ENCODE results near the gene GPNMB. TPM values are rescaled to one million over a fixed set of nuclear protein-coding genes. Genes with fewer than 3 reads are reported as not detected.

Gene GPNMB
- polyA plus RNA-seq, 4 donors: 19.8 to 34.4 (median 30.8) TPM

GRCh38 chr7:23226844-23227450 is 19.6 kb upstream of the GPNMB start:
- DNase-seq (ENCODE audit: low read depth in 4 of 4, low spot score in 3 of 4): no peak

- no peak for DNase-seq (ENCODE audit: low read depth in 4 of 4, low spot score in 3 of 4)
Measured at GRCh38 chr7:23228412-23228811, 18.2 kb upstream of the GPNMB start.

DNA sequence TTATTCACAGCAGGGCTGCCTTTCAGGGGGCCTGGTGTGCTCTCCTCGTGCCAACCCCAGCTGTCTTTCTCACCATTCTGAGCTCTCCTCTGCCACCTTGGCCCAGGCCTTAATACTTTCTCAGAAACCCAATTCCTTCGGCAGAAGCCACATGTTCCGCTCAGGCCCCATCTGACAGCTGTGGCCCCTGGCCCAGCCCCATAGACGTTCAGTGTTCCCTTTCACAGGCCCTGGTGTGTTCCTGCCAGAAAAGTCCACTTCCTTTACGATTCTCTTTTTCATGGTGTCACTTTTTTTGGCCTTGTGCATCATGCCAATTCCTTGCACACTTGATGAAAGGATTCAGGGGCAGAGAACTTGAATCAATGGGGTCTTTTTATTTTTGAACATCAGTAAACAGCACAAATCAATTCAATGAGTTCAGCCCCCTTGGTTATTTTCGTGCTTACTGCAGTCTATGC is 15.9 kb upstream of the GPNMB start:
- no peak for DNase-seq (ENCODE audit: low read depth in 4 of 4, low spot score in 3 of 4)

DNA sequence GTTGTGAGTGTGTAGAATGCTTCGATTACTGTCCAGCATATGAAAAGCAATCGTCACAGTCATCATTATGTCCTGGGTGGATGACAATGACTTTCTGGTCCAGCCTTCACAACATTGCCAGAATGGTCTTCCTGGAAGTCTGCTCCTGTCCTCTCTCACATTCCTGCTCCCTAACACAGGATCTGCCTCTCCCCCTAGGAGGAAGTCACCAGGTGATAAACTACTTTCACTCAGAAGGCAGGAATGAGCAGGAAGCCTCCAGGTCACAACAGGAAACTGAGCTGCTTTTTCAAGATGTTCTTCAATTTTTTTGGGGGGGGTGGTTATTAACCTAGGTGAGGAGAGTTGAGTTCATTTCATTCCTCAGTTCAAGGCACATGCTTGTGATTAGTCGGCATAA is 13.6 kb upstream of the GPNMB start:
- no peak for DNase-seq (ENCODE audit: low read depth in 4 of 4, low spot score in 3 of 4)

DNA sequence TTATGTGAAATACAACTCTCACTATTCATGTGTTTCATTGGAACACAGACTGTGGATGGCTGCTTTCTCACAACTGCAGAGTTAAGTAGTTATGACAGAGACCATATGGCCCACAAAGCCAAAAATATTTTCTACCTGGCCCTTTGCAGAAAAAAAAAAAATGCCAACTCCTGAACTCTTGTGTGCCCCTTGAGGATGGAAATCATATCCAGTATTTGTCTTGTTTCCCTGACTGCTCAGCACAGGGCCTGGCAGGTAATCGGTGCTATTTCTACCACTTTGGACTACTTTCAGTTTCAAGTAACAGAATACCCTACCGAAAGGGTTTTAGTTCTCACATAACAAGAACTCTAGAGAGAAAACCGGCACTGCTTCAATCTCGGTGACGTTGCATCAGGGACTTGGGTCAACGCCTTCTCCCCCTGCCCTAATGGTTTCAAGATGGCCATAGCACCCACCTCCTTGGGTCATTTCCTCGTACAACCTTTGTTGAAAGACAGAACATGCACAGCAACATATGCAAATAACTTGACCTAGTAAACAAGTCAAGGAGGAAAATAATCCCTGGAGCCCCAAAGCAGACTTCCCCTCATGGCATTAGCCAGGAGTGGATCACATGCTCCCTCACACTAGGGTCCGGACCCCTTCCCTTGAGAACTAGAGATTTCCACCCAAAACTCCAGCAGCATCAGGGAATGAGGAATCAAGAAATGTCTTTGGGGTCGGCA is 11.8 kb upstream of the GPNMB start:
- no peak for DNase-seq (ENCODE audit: low read depth in 4 of 4, low spot score in 3 of 4)

DNA sequence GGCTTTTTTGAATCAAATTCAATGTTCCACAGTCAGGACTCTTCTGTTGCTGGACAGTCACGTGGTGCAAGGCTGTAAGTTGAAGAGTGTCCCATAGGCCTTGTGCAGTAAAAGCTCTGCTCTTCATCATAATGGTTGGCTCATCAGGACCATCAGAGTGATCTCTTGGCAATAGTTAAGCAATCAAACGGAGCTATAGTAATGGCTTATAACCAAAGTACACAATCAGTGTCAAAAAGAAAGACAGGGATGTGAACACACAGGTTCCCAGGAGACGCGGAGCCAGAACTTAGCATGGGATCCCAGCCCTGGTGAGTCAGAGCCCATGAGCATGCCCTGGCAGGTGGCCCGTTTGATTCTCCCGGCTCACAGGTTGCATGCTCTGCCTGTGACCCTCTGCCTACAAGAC is 10.8 kb upstream of the GPNMB start:
- DNase-seq (ENCODE audit: low read depth in 4 of 4, low spot score in 3 of 4): no peak

DNA sequence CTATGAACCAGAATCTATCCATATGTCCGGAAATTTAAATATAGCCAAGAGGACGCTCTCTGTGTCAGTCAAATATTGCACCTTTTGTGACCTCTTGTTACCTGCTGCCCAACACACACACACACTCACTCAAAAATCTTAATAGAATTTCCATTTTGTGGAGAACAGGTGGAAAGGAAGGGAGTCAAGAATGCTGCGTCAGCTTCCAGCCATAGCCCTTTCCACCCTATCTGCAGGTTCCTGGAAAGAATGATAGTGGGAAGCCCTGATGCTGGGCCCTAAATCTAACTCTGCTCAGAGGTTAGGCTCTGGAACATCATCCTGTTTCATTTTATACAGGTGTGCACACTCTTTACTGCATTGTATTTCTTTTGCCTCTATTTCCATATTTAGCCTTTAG is 9.6 kb upstream of the GPNMB start:
- no peak for DNase-seq (ENCODE audit: low read depth in 4 of 4, low spot score in 3 of 4)

DNA sequence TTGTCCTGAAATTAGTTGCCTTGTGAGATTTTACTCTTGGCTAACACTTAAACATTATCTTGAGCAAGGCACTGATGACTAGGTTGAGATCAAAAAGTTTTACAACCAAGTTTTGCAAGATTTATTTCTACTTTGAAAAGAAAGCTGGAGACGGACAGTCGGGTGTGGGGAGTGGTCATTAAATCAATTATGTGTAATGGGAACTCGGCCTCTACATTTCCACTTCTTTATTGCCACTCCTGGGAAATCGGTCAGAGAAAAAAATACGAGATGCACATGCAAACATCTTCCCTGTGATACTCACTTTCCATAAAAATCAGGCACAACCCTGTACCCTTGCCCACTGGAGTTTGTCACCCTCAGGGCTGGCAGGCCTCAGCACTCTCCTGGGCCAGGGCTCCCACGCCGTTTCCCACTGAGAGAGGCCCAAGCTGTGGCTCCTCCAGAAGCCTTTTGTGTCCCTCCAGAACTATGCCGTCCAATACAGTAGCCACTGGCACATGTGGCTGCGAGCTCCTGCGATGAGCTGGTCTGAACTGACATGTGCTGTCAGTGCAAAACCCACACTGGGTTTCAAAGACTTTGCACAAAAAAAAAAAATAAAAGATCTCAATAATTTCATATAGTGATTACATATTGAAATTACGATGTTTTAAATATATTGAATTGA is 7.5 kb upstream of the GPNMB start:
- DNase-seq (ENCODE audit: low read depth in 4 of 4, low spot score in 3 of 4): no peak

- DNase-seq (ENCODE audit: low read depth in 4 of 4, low spot score in 3 of 4): no peak
Measured at GRCh38 chr7:23239698-23240097, 6.9 kb upstream of the GPNMB start.

- no peak for DNase-seq (ENCODE audit: low read depth in 4 of 4, low spot score in 3 of 4)
Measured at GRCh38 chr7:23242321-23242720, 4.3 kb upstream of the GPNMB start.

GRCh38 chr7:23242935-23243334 is 3.6 kb upstream of the GPNMB start:
- no peak for DNase-seq (ENCODE audit: low read depth in 4 of 4, low spot score in 3 of 4)

- no peak for DNase-seq (ENCODE audit: low read depth in 4 of 4, low spot score in 3 of 4)
Measured at GRCh38 chr7:23247046-23247602, 549 bp downstream of the GPNMB start.

DNA sequence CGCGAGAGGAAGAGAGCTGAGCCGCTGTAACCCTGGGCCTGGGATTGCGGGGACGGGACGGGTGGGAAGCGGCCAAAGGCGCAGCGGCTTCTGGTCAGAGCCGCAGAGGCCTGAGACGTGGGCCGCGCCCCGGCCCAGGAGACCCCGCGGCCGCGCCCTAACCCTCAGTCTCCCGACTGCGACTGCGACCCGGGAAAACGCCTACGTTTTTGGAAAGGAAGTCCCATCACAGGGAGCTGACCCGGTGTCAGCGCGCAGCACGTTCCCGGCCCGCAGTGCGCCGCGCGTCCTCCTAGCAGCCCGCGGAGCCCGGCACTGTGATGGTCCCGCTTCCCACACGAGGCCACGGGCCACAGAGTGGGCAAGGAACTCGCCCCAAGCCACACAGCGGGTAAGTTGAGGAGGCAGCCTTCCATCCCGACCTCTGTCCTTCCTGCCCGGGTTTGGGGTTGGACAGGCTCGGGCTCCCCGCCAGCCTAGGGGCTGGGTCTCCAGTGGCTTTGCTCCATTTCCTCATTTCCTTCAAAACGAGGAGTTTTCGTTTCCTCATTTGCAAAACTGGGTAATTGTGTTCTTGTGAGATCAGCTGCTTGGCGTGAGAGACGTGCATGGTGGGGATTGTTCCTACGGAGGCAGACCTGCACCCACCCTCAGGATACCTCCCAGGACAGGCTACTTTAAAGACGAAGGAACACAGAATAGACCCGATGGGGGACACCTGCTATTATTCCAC is 1.2 kb downstream of the GPNMB start:
- no peak for DNase-seq (ENCODE audit: low read depth in 4 of 4, low spot score in 3 of 4)

GRCh38 chr7:23249486-23249885 is 2.9 kb downstream of the GPNMB start:
- no peak for DNase-seq (ENCODE audit: low read depth in 4 of 4, low spot score in 3 of 4)

DNA sequence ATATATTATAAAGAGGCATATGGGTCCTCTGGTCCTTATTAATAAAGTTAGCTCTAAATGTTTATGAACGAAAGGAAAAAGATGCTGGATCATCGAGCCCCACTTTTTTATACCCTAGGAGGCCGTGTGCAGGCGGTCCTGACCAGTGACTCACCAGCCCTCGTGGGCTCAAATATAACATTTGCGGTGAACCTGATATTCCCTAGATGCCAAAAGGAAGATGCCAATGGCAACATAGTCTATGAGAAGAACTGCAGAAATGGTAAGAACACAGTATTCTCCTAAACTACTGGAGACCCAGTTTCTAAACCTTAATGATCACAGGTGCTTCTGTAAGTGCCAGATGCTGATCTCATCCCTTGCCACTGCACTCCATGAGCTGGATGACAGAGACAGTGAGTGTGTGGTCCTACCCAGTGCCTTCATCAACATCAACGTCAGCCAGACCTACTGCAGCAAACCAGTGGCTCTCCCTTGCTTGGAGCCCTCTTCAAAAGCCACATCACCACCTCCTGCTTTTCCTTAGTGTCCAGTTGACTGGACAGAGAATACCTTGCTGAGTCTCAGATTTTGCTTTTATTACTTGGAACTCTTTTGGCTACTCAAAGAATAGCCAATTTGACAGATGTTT is 7.6 kb downstream of the GPNMB start:
- DNase-seq (ENCODE audit: low read depth in 4 of 4, low spot score in 3 of 4): no peak

GRCh38 chr7:23256731-23257130 is 10.2 kb downstream of the GPNMB start:
- DNase-seq (ENCODE audit: low read depth in 4 of 4, low spot score in 3 of 4): no peak

DNA sequence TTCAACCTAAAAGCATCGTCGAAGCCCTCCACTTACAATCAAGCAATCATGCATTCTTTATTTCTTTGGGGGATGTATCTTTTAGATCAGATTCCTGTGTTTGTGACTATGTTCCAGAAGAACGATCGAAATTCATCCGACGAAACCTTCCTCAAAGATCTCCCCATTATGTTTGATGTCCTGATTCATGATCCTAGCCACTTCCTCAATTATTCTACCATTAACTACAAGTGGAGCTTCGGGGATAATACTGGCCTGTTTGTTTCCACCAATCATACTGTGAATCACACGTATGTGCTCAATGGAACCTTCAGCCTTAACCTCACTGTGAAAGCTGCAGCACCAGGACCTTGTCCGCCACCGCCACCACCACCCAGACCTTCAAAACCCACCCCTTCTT is 13.8 kb downstream of the GPNMB start:
- DNase-seq (ENCODE audit: low read depth in 4 of 4, low spot score in 3 of 4): no peak

- DNase-seq (ENCODE audit: low read depth in 4 of 4, low spot score in 3 of 4): peak in 1 of 4 donors; percentile 40
Measured at GRCh38 chr7:23261843-23262452, 15.4 kb downstream of the GPNMB start.

DNA sequence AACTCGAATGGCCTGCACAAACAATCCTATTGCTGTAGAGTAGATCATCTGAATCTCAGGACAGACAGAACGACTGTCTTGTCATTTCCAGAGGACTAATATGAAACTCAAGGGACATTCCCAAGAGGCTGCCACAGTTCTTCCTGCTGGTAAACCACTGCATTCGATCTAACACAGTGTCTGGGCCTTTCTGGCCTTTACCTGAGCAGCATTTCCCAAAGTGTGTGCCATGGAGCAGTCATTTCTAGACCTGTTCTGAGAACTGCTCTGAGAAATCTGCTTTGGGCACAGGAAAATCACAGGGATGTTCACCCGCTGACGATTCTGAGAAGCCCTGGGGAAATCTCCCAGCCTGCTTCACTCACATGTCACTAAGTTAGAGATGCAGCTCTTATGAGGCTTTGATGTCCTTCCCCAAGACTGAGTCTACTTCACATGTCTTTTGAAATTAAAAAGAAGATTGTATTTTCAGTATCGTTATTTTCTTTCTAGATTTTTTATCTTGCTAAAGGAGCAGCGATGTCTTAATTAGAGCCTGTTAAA is 18.4 kb downstream of the GPNMB start:
- DNase-seq (ENCODE audit: low read depth in 4 of 4, low spot score in 3 of 4): no peak

GRCh38 chr7:23266918-23267317 is 20.3 kb downstream of the GPNMB start:
- DNase-seq (ENCODE audit: low read depth in 4 of 4, low spot score in 3 of 4): no peak
